Prostate gland (tissue), 2 donors: ENCODE data around the gene EVC. TPM values are rescaled to one million over a fixed set of nuclear protein-coding genes. Genes with fewer than 3 reads are reported as not detected.

Experiments used
- DNase-seq: peaks from one replicate; pipeline ENCODE4 v3.0.0-alpha.2; 2019; ENCODE audit warnings: low spot score
- H3K27ac ChIP-seq, 2 donors: fragments of 200-600 bp; sonication (generic); 2 replicates each; pipeline ENCODE4 v1.5.1; 2017 to 2019
- H3K27me3 ChIP-seq: fragments of 200-600 bp; sonication (generic); replicated peaks from 2 replicates; pipeline ENCODE4 v1.5.1; 2019; ENCODE audit not compliant: insufficient read depth
- H3K36me3 ChIP-seq, 2 donors: fragments of 200-600 bp; sonication (generic); 1 replicate in 1 of 2; 2 replicates in 1 of 2; pipeline versions ENCODE4 v1.5.1 to v1.8.1; 2017 to 2019
- H3K4me1 ChIP-seq: fragments of 200-600 bp; sonication (generic); replicated peaks from 2 replicates; pipeline ENCODE4 v1.5.1; 2019
- H3K4me3 ChIP-seq, 2 donors: fragments of 200-600 bp; sonication (generic); 2 replicates each; pipeline ENCODE4 v1.5.1; 2017 to 2019
- H3K9me3 ChIP-seq: fragments of 200-600 bp; sonication (generic); 2 replicates; pipeline ENCODE4 v1.5.1; 2017
- POLR2A ChIP-seq: fragments of 450-650 bp; IDR thresholded peaks from one replicate; pipeline ENCODE4 v1.6.1; 2016; ENCODE audit warnings: antibody characterized with exemption, mild to moderate bottlenecking
- POLR2AphosphoS5 ChIP-seq: sonication (generic); formaldehyde crosslinking; IDR thresholded peaks from one replicate; pipeline ENCODE4 v1.6.1; 2017; ENCODE audit warnings: antibody characterized with exemption
- WGBS: methylation state at CpG from one replicate; pipeline ENCODE4 v1.1.5; 2018; 5-methylcytosine and 5-hydroxymethylcytosine counted together
- intact Hi-C: fragments of 100-400 bp; cut with DNase I; formaldehyde crosslinking; loops from one replicate; pipeline ENCODE4 v1.14.2; 2022
- total RNA-seq, 2 donors: library from RNA; depleted of rRNA; stranded (reverse); fragments of >200 nt; gene quantifications; one replicate each; pipeline ENCODE4 v1.1.0, GENCODE V29; 2016
- TF ChIP-seq, protein P1 (sequence below), 4 experiments: fragments of 200-600 bp in 2 of 4; fragments of 450-650 bp in 2 of 4; sonication (generic) in 2 of 4; IDR thresholded peaks; 1 replicate in 3 of 4; 2 replicates in 1 of 4; pipeline ENCODE4 v1.5.1; 2016 to 2019; ENCODE audit warnings: antibody characterized with exemption in 4 of 4, mild to moderate bottlenecking in 2 of 4, moderate library complexity in 2 of 4

The EVC gene
- total RNA-seq, 2 donors from 2014 or later: 49.0 to 55.7 TPM

DNA sequence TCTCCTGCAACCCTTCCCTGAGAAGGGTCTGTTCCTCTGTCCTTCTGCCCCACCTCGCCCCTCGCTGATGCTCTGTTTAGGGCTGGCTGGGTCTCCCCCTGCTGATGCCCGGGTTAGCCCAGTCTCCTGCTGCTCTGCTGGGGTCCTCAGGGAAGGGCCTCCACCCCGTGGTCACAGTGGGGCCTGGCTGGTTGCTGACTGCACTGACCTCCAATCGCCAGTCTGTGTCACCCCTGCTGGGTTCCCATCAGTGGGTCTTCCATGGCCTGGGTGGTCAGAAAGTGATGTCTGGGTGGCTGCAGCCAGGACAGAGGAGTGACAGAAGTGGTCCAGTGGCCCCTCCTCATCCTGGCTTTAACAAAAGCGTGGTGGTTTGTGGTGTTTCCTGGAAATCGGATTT, 44.7 kb downstream of the EVC start:
- no peak for DNase-seq
- no peak overlapping the region for H3K4me3 ChIP-seq
- H3K9me3 ChIP-seq: no peaks in the 10 kb centered on the region
- WGBS: 87% methylated on average over 7 of the region's 7 CpGs
- no peak overlapping the region for H3K27ac ChIP-seq
- no peak for TF ChIP-seq POLR2AphosphoS5
- TF ChIP-seq POLR2A: no peak
- TF ChIP-seq, protein P1, sequence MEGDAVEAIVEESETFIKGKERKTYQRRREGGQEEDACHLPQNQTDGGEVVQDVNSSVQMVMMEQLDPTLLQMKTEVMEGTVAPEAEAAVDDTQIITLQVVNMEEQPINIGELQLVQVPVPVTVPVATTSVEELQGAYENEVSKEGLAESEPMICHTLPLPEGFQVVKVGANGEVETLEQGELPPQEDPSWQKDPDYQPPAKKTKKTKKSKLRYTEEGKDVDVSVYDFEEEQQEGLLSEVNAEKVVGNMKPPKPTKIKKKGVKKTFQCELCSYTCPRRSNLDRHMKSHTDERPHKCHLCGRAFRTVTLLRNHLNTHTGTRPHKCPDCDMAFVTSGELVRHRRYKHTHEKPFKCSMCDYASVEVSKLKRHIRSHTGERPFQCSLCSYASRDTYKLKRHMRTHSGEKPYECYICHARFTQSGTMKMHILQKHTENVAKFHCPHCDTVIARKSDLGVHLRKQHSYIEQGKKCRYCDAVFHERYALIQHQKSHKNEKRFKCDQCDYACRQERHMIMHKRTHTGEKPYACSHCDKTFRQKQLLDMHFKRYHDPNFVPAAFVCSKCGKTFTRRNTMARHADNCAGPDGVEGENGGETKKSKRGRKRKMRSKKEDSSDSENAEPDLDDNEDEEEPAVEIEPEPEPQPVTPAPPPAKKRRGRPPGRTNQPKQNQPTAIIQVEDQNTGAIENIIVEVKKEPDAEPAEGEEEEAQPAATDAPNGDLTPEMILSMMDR (IDR thresholded peaks at IDR 0.05): no peak
- intact Hi-C loops: no loop called here
- no peaks in the 10 kb centered on the region for H3K27me3 ChIP-seq
- H3K36me3 ChIP-seq: no peaks in the 10 kb centered on the region
- no peaks in the 10 kb centered on the region for H3K4me1 ChIP-seq

DNA sequence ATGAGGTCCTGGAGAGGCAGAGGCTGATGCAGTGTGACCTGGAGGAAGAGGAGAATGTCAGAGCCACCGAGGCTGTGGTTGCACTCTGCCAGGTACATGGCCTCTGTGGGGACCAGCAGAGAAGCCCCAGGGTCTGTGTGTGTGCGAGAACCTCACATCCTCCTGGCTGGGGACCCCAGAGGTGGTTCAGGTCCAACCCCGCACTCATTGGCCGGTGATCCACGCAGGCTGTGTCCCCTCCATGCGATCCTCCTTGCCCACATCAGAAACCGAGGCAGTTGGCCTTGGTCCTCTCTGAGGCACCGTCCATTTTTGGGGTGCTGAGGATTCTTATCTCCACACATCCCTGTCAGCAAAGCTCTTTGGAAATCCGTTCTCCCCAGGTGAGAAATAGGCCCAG, 45.3 kb downstream of the EVC start:
- DNase-seq: no peak
- no peak overlapping the region for H3K27ac ChIP-seq
- WGBS: 92% methylated on average over 9 of the region's 9 CpGs
- H3K36me3 ChIP-seq: no peaks in the 10 kb centered on the region
- TF ChIP-seq POLR2AphosphoS5: no peak
- TF ChIP-seq, protein P1 (IDR thresholded peaks at IDR 0.05): no peak
- no peak for TF ChIP-seq POLR2A
- H3K9me3 ChIP-seq: no peaks in the 10 kb centered on the region
- no peaks in the 10 kb centered on the region for H3K4me1 ChIP-seq
- intact Hi-C loops: no loop called here
- no peak overlapping the region for H3K4me3 ChIP-seq
- no peaks in the 10 kb centered on the region for H3K27me3 ChIP-seq

DNA sequence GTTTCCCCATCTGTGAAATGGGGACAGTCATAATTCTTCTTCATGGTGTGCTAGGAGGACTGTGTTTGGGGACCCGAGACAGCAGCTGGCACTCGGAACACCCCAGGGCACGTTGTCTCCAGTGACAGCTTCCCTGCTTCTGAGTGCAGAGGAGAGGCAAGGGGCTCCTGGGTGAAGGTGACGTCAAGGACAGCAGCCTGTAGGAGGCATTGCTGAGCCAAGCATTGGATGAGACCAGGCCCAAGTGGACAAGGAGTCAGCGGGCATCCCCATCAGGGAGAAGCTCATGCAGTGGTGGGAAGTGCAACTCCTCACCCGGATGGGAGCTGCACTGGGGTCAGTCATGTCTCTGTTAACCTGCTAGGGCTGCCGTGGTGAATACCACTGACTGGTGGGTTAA, 46.1 kb downstream of the EVC start:
- no peaks in the 10 kb centered on the region for H3K27me3 ChIP-seq
- TF ChIP-seq POLR2AphosphoS5: no peak
- TF ChIP-seq, protein P1 (IDR thresholded peaks at IDR 0.05): no peak
- TF ChIP-seq POLR2A: no peak
- H3K9me3 ChIP-seq: no peaks in the 10 kb centered on the region
- H3K4me3 ChIP-seq: no peak overlapping the region
- WGBS: 96% methylated on average over 7 of the region's 7 CpGs
- intact Hi-C loops: no loop called here
- no peak overlapping the region for H3K27ac ChIP-seq
- H3K4me1 ChIP-seq: no peaks in the 10 kb centered on the region
- H3K36me3 ChIP-seq: no peaks in the 10 kb centered on the region
- no peak for DNase-seq

DNA sequence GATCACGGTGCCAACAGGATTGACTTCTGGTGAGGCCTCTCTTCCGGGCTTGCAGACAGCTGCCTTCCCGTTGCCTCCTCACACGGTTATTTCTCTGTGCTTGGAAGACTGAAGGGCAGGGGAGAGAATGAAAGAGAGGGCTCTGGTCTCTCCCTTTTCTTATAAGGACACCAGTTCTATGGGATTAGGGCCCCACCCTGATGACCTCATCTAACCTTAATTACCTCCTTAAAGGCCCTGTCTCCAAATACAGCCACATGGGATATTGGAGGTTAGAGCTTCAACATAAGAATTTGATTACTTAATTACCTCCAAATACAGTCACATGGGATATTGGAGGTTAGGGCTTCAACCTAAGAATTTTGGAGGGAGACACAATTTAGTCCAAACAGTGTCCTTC, 46.5 kb downstream of the EVC start:
- intact Hi-C loops: no loop called here
- no peaks in the 10 kb centered on the region for H3K4me1 ChIP-seq
- WGBS: 98% methylated on average over 4 of the region's 4 CpGs
- no peak overlapping the region for H3K27ac ChIP-seq
- no peaks in the 10 kb centered on the region for H3K9me3 ChIP-seq
- no peaks in the 10 kb centered on the region for H3K27me3 ChIP-seq
- no peaks in the 10 kb centered on the region for H3K36me3 ChIP-seq
- TF ChIP-seq POLR2A (no peak), POLR2AphosphoS5 (no peak)
- TF ChIP-seq, protein P1 (IDR thresholded peaks at IDR 0.05): no peak
- H3K4me3 ChIP-seq: no peak overlapping the region
- DNase-seq: no peak

DNA sequence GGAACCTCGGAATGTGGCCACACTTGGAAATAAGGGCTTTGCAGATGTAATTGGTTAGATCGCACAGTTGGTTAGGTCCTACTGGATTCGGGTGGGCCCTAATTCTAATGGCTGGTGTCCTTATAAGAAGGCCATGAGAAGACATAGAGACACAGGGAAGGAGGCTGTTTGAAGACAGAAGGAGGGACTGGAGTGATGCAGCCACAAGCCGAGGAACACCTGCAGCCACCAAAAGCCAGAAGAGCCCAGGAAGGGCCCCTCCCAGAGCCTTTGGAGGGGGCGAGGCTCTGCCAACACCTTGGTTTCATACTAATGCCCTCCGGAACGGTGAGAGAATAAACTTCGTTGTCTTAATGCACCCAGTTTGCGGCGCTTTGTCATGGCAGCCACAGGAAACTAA, 47.0 kb downstream of the EVC start:
- no peak for DNase-seq
- 92% methylated on average over 10 of the region's 10 CpGs for WGBS
- Histone ChIP-seq H3K4me1 (no peaks in the 10 kb centered on the region), H3K36me3 (no peaks in the 10 kb centered on the region), H3K27ac (no peak overlapping the region), H3K4me3 (no peak overlapping the region), H3K9me3 (no peaks in the 10 kb centered on the region), H3K27me3 (no peaks in the 10 kb centered on the region)
- TF ChIP-seq POLR2A: no peak
- TF ChIP-seq, protein P1 (IDR thresholded peaks at IDR 0.05): no peak
- no peak for TF ChIP-seq POLR2AphosphoS5
- intact Hi-C loops: no loop called here
